ENCODE measurements around the gene LIPA. TPM values are rescaled to one million over a fixed set of nuclear protein-coding genes. Genes with fewer than 3 reads are reported as not detected.

Gene LIPA
- total and polyA plus RNA-seq, 2 experiments from 2014 or later = 113 to 134 TPM

DNA sequence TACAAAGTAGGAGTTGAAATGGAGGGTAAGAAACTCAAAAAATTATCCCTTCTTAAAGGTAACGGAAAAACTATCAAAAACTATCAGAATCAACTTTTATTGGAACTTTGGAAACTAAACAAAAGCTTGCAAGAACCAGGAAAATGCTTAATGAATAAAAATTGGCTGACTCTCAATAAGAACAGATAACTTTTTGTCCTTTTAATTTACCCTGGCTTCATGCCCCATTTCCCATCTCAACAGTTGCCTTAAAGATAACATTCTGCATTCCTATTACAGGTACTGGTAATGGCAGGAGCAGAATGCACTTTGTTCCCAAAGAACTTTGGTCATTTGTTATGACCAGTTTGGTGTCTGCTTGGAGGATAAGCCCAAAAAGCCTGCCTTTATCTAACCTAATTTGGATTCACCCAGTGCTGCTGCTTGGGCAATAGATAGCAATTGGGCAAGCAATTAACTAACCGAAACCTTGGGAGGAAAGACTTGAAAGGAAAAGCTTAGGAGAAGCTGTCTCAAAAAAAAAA lies 62.3 kb downstream of the LIPA start:
- no peak overlapping the region for H3K4me2 ChIP-seq (ENCODE audit: unreplicated experiment)
- H3K79me2 ChIP-seq (ENCODE audit: insufficient read depth) = no peaks in the 10 kb centered on the region
- 0 out of 2 replicates have a peak, but pooled peaks cover 4% of the 10 kb centered on the region for H3K9me2 ChIP-seq (ENCODE audit: insufficient read depth)
- no peaks in the 10 kb centered on the region for H3K27me3 ChIP-seq (replicated peaks; ENCODE audit: insufficient read depth)
- no peak overlapping the region for H3K27ac ChIP-seq
- no peak overlapping the region for H2AFZ ChIP-seq
- no peaks in the 10 kb centered on the region for H4K20me1 ChIP-seq (ENCODE audit: insufficient read depth)
- TF ChIP-seq EZH2 (IDR thresholded peaks at IDR 0.05; ENCODE audit: insufficient read depth, poor library complexity, severe bottlenecking) = no peak
- TF ChIP-seq EZH2phosphoT487 (IDR thresholded peaks at IDR 0.05; ENCODE audit: insufficient read depth, low read depth) = no peak
- in situ Hi-C loops (cut with MboI) = no loop called here
- no peak overlapping the region for H3K4me3 ChIP-seq
- H3F3A ChIP-seq (ENCODE audit: insufficient read depth) = peaks cover 4% of the 10 kb centered on the region
- no peak overlapping the region for H3K9ac ChIP-seq
- 0 out of 2 replicates have a peak, but pooled peaks cover 1% of the 10 kb centered on the region for H3K4me1 ChIP-seq (ENCODE audit: insufficient read depth)
- DNase-seq = no peak
- WGBS, 2 experiments (ENCODE audit: low coverage in 1 of 2, low lambda C conversion rate in 2 of 2, missing lambda C conversion rate in 2 of 2) = 88 to 95% methylated on average over 2 of the region's 2 CpGs
- no peaks in the 10 kb centered on the region for H3K9me3 ChIP-seq (ENCODE audit: low read depth)
- no peaks in the 10 kb centered on the region for H3K36me3 ChIP-seq (ENCODE audit: low read depth)

DNA sequence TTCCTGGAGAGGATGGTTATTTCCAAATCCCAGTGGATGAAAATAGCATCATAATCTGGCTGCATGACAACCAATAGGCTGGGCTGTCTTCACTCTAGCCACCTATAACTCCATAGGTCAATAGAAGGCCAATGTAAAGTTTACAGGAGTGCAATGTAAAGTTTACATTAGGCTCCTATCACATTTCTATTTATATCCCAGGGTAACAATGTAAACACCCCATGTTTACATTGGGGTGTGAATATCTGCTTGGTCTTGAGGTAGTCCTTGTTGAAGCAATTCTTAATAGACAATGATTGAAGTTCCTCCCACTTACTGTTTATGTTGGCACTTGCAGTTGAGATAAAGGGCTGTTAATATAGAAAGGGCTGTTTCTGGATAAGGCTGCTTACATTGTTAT lies 65.9 kb downstream of the LIPA start:
- H3K27ac ChIP-seq = no peak overlapping the region
- no peak for TF ChIP-seq EZH2 (IDR thresholded peaks at IDR 0.05; ENCODE audit: insufficient read depth, poor library complexity, severe bottlenecking)
- TF ChIP-seq EZH2phosphoT487 (IDR thresholded peaks at IDR 0.05; ENCODE audit: insufficient read depth, low read depth) = no peak
- H3K27me3 ChIP-seq (replicated peaks; ENCODE audit: insufficient read depth) = no peaks in the 10 kb centered on the region
- H3K36me3 ChIP-seq (ENCODE audit: low read depth) = no peaks in the 10 kb centered on the region
- H4K20me1 ChIP-seq (ENCODE audit: insufficient read depth) = no peaks in the 10 kb centered on the region
- H3K4me1 ChIP-seq (ENCODE audit: insufficient read depth) = peaks cover 16% of the 10 kb centered on the region
- DNase-seq = no peak
- H2AFZ ChIP-seq = no peak overlapping the region
- no peaks in the 10 kb centered on the region for H3K9me3 ChIP-seq (ENCODE audit: low read depth)
- H3K79me2 ChIP-seq (ENCODE audit: insufficient read depth) = no peaks in the 10 kb centered on the region
- H3F3A ChIP-seq (ENCODE audit: insufficient read depth) = peaks cover 20% of the 10 kb centered on the region
- no peak overlapping the region for H3K4me2 ChIP-seq (ENCODE audit: unreplicated experiment)
- H3K9me2 ChIP-seq (ENCODE audit: insufficient read depth) = no peaks in the 10 kb centered on the region
- in situ Hi-C loops (cut with MboI) = no loop called here
- no peak overlapping the region for H3K4me3 ChIP-seq
- H3K9ac ChIP-seq = no peak overlapping the region

DNA sequence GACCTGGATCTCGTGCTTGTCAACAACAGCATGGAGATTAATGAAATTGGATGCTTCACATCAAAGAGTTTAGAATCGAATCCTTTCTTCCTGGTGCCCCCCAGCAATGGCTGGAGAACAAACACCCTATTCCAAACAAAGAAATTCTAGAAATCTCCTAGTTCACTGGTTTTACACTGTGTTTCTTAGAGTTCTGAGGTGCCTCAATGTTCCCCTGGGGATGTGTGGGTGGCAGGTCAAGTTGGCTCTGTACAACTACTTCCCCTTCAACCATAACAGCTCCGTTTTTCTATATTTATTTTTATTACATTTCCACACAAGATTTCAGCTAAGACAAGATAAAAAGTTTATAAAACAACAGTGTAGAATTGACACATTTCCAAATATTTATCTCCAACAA lies 66.9 kb downstream of the LIPA start:
- H3K79me2 ChIP-seq (ENCODE audit: insufficient read depth) = no peaks in the 10 kb centered on the region
- DNase-seq = no peak
- no peak for TF ChIP-seq EZH2 (IDR thresholded peaks at IDR 0.05; ENCODE audit: insufficient read depth, poor library complexity, severe bottlenecking)
- TF ChIP-seq EZH2phosphoT487 (IDR thresholded peaks at IDR 0.05; ENCODE audit: insufficient read depth, low read depth) = no peak
- H3K27me3 ChIP-seq (replicated peaks; ENCODE audit: insufficient read depth) = no peaks in the 10 kb centered on the region
- H3K4me3 ChIP-seq = no peak overlapping the region
- no peaks in the 10 kb centered on the region for H3K36me3 ChIP-seq (ENCODE audit: low read depth)
- H3K9ac ChIP-seq = no peak overlapping the region
- H3F3A ChIP-seq (ENCODE audit: insufficient read depth) = peaks cover 20% of the 10 kb centered on the region
- H3K27ac ChIP-seq = no peak overlapping the region
- no peaks in the 10 kb centered on the region for H3K9me3 ChIP-seq (ENCODE audit: low read depth)
- no peaks in the 10 kb centered on the region for H4K20me1 ChIP-seq (ENCODE audit: insufficient read depth)
- no peaks in the 10 kb centered on the region for H3K9me2 ChIP-seq (ENCODE audit: insufficient read depth)
- H3K4me2 ChIP-seq (ENCODE audit: unreplicated experiment) = no peak overlapping the region
- 61 to 68% methylated on average over 3 of the region's 3 CpGs for WGBS, 2 experiments (ENCODE audit: low coverage in 1 of 2, low lambda C conversion rate in 2 of 2, missing lambda C conversion rate in 2 of 2)
- peaks cover 16% of the 10 kb centered on the region for H3K4me1 ChIP-seq (ENCODE audit: insufficient read depth)
- no peak overlapping the region for H2AFZ ChIP-seq
- in situ Hi-C loops (cut with MboI) = no loop called here

DNA sequence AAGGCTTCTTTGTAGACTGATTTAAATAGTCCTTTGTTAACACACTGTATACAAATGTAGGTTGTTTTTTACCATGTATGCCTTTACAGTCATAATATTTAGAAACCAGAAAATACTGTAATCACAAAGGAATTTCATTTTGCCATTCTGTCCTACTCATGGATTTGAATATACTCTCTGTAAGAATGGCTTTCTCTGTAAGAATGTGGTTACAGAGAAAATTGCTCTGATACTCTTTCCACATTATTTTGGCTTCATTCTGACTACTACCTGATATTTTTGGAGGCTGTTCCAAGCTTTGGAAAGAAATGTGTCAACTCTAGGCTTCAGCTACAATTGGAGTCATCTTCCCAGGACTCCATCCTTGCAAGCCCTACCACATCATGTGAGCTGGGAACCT lies 68.0 kb downstream of the LIPA start:
- DNase-seq = peak; percentile 67
- Histone ChIP-seq H3K4me1 (ENCODE audit: insufficient read depth) (peaks cover 16% of the 10 kb centered on the region), H3K79me2 (ENCODE audit: insufficient read depth) (no peaks in the 10 kb centered on the region), H3K4me2 (ENCODE audit: unreplicated experiment) (peak overlapping the region; percentile 5), H3K36me3 (ENCODE audit: low read depth) (no peaks in the 10 kb centered on the region), H3K9me2 (ENCODE audit: insufficient read depth) (no peaks in the 10 kb centered on the region), H3K27ac (peak overlapping the region; percentile 10; the same call in 1 of the 2 replicates), H3K27me3 (replicated peaks; ENCODE audit: insufficient read depth) (no peaks in the 10 kb centered on the region), H3K4me3 (no peak overlapping the region), H3K9ac (no peak overlapping the region), H2AFZ (no peak overlapping the region), H3K9me3 (ENCODE audit: low read depth) (no peaks in the 10 kb centered on the region), H4K20me1 (ENCODE audit: insufficient read depth) (no peaks in the 10 kb centered on the region), H3F3A (ENCODE audit: insufficient read depth) (peaks cover 20% of the 10 kb centered on the region)
- TF ChIP-seq EZH2phosphoT487 (IDR thresholded peaks at IDR 0.05; ENCODE audit: insufficient read depth, low read depth) (no peak), EZH2 (IDR thresholded peaks at IDR 0.05; ENCODE audit: insufficient read depth, poor library complexity, severe bottlenecking) (no peak)
- in situ Hi-C loops (cut with MboI) = no loop called here

DNA sequence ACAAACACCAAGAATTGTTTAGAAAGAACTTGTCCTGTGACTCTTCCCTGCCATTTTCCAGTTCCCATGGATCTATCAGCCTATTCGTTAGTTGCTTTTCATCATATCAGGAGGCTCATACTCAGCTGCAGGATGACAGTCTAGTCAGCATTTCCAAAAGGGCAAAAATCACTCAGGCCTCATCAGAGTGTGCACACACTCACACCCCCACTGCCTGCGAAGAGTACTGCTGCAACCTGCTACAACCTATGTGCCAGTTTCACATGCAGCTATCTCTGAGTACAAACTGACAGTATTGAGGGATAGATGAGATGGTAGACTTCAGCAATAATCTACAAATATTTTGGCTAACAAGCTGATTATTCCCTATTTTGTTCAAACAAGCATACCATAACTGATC lies 68.7 kb downstream of the LIPA start:
- no peaks in the 10 kb centered on the region for H3K36me3 ChIP-seq (ENCODE audit: low read depth)
- H3K9ac ChIP-seq = no peak overlapping the region
- H3K27ac ChIP-seq = 0 out of 2 replicates have a peak overlapping the region, but pooled peaks have one; percentile 10
- no peaks in the 10 kb centered on the region for H3K27me3 ChIP-seq (replicated peaks; ENCODE audit: insufficient read depth)
- H3K9me3 ChIP-seq (ENCODE audit: low read depth) = no peaks in the 10 kb centered on the region
- peaks cover 20% of the 10 kb centered on the region for H3F3A ChIP-seq (ENCODE audit: insufficient read depth)
- no peaks in the 10 kb centered on the region for H3K9me2 ChIP-seq (ENCODE audit: insufficient read depth)
- 80 to 82% methylated on average over 2 of the region's 2 CpGs for WGBS, 2 experiments (ENCODE audit: low coverage in 1 of 2, low lambda C conversion rate in 2 of 2, missing lambda C conversion rate in 2 of 2)
- TF ChIP-seq EZH2 (IDR thresholded peaks at IDR 0.05; ENCODE audit: insufficient read depth, poor library complexity, severe bottlenecking) = no peak
- TF ChIP-seq EZH2phosphoT487 (IDR thresholded peaks at IDR 0.05; ENCODE audit: insufficient read depth, low read depth) = no peak
- H2AFZ ChIP-seq = no peak overlapping the region
- H3K4me3 ChIP-seq = no peak overlapping the region
- peaks cover 16% of the 10 kb centered on the region for H3K4me1 ChIP-seq (ENCODE audit: insufficient read depth)
- H3K79me2 ChIP-seq (ENCODE audit: insufficient read depth) = no peaks in the 10 kb centered on the region
- no peak overlapping the region for H3K4me2 ChIP-seq (ENCODE audit: unreplicated experiment)
- no peak for DNase-seq
- no peaks in the 10 kb centered on the region for H4K20me1 ChIP-seq (ENCODE audit: insufficient read depth)
- in situ Hi-C loops (cut with MboI) = no loop called here

Measured in GM23248 (cell line).